Activated gamma-delta T cell treated with anti-CD3 and anti-CD28 coated beads, Interleukin-2, amount 50 U/mL, for 16 hours (primary cell): ENCODE data around the gene SUSD3.
A peak's percentile ranks its signal among the peaks of the same experiment; 100 is the strongest.
"Not testable (repeated sequence)": the region's sequence is repeated elsewhere in the genome, so short reads cannot be mapped to it uniquely, and the experiment has no call there.

Experiments used
- DNase-seq: peaks from one replicate; pipeline ENCODE4 v3.0.0-alpha.2; 2020; ENCODE audit warnings: low read depth

The SUSD3 gene

DNA sequence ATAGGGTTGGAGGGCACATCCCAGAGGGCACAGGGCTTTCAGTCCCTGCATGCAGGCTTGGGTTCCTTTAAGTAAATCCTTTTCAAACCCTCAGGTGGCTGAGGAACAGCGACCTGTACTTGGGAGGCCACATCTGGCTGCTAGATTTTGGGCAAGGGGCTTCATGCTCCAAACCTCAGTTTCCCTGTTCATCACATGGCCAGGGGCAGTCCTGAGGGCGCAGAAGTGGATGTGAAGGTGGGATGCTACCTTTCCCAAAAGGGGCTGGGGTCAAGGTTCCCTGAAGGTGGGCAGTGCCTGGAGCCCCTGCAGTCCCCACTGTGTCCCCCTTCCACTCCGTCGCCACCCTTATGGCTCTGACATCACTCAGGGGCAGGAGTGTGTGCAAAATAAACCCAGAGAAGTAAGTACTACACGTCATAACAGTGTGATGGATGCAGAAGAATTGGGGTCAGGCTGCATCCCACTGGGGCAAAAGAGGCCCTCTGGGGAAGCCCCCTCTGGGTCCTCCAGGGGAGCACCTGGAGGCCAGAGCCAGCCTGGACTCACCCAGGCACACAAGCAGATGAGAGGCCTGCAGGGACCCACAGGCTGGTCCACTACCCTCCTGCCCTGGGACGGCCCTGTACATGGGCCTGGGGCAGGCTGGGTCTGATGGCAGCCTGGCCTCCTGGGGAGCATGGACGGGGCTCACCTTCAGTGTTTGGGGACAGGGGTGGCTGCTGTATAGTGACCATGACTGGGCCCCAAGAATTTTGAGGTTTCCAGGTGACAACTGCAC lies 35.6 kb downstream of the SUSD3 start:
- DNase-seq: no peak

DNA sequence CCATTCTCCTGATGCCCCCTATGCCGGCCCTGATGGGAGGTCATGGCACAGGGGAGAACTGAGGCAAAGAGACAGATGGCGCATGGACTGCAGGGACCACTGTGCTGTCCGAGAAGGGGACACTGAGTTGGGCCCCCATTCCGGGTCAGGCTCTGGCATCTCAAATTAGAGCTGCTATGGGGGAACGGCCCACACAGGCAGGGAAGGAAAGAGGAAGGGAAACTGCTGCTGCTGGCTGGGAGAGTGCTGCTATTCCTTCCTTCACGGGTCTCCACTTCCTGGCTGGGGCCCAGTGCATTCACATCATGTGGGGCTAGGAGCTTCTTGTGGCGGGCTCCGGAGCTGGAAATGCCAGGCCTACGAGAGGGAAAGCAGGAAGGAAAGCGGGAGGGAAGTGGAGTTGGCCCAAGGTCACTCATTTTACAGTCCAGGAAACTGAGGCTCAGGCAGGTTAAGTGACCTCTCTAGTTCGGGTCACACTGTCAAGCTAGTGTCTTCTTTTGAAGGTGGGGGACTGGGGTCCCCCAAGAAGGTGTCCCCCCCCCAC lies 36.2 kb downstream of the SUSD3 start:
- DNase-seq: no peak

DNA sequence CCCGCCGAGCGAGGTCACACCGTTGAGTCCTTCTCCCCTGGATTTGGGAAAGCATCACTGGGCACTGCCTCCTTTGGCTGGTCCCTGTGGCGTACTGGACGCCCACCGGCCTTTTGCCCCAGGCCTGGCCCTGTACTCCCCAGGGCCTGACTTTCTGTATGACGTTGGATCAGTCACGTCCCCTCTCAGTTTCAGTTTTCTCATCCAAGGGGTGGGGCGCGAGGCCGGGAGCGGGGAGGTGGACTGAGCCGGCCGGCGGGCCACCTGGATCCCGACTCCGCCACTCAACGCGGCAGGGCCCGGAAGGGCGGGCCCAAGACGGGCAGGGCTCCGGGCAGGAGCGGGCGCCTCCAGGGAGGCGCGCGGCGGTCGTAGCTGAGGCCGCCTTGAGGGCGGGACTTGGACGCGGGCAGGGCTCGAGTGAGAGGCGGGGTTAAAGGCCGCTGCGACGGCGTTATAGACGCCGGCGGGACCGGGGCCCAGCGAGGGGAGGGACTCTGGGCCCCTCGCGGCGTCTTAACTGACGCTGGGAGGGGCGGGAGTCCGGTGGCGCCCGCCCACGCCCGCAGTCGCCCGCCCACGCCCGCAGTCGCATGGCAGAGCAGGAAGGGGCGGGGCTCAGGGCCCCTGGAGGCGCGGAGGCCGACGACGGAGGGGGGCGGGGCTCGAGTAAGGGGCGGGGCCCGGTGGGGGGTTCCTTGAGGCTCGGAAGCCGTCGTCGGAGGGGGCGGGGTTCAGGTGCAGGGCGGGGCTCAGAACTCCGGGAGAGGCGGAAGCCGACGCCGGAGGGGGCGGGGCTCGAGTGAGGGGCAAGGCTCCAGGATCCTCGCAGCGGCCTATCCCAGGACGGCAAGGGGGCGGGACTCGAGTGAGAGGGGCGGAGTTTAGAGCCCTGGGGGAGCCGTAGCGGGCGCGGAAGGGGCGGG lies 37.0 kb downstream of the SUSD3 start:
- DNase-seq: peak; percentile 100

- DNase-seq: no peak
These were observed 37.8 kb downstream of the SUSD3 start, which contains the start of gene CARD19 for GRCh38 chr9:93096131-93096802. TSS of gene CARD19 (plus strand) at chr9:93096217. CDS start at chr9:93096346, 129 bp downstream.

DNA sequence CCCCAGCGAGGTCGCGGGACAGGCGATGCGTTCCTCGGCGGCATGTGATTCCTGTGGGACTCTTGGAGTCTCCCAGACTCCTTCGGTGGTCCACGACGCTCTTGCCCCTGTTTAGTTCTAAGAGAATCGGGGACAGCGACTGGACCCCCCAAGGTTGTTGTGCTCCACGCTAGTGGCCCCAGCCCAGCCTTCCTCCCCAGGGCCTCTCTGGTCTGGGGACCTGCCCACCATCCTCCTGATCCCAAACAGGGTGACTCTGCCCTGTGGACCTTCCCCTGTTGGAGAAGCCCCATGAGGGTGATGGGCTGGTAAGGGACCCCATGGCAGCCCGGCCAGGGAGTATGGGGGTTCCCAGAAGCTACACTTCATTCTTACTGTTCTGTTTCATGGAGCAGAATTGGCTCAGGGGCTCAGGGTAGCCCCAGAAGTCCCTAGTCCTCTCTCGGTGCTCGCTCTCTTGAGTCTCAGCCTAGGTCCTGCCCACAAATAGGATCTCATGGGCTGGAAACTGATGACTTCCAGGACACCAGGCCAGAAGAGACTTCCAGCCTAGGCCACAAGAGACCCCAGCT lies 38.4 kb downstream of the SUSD3 start:
- no peak for DNase-seq

- no peak for DNase-seq
These were observed 39.2 kb downstream of the SUSD3 start for GRCh38 chr9:93097511-93098201.

DNA sequence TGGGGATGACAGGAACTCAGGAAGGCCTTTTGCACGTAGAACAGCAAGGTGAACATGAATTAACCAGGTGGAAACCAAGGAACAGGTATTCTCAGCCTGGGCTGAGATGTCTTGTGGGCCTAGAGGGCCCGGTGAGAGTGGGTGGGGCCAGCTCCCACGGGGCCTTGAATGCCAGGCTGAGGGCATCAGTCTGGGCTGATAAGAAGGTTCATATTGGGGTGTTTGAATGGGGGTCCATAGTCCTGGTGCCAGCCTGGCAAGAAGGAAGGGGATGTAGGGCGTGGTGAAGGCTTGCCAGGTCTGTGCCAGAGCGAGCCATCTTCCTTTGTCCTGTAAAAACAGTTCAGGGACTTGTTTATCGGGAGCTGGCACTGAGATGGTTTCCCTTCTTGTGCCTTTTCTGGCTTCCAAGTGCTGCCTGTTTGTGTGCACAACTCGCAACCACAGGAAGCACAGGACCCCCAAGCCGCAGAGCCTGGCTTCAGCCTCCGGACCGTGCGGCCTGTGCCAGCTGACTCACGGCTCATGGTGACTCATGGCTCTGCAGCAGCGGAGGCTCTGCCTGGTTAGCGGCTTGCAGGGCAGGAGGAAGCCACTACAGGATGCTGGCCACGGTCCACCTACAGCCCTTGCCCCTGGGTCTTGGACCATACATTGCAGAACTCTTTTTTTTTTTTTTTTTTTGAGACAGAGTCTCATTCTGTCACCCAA lies 39.9 kb downstream of the SUSD3 start:
- DNase-seq: peak; percentile 60

DNA sequence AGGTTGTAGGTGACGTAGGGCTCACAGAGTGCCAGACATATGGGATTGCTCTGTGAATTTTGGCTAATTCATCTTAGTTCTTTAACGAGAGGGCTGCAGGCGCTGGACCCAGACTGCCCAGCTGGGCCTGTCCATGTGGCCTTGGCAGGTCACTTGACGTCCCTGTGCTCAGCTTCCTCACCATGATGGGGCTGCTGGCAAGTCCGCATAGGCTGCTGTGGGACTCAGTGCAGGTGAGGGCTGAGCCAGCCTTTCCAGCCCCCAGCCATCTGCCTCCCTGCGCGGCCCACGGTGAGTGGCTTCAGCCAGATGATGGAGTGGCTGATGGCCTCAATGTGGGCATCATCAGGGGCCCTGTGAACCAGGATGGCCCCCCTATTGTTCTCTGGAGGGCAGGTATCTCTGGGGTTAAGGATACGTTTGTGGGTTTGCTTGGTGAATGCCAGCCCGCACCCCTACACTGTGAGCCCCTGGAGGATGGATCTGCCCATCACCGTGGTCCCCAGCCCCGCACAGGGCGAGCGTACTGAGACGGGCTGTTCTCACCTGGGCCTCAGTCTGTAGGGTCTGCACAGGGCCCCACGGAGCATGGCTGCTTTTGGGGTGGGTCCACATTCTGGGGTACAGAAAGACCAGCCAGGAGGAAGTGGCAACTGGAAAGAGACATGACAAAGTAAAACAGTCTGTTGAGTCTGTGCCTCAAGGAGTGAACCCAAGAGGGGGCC lies 41.2 kb downstream of the SUSD3 start:
- DNase-seq: no peak

GRCh38 chr9:93100276-93100636 lies 41.8 kb downstream of the SUSD3 start:
- no peak for DNase-seq

DNA sequence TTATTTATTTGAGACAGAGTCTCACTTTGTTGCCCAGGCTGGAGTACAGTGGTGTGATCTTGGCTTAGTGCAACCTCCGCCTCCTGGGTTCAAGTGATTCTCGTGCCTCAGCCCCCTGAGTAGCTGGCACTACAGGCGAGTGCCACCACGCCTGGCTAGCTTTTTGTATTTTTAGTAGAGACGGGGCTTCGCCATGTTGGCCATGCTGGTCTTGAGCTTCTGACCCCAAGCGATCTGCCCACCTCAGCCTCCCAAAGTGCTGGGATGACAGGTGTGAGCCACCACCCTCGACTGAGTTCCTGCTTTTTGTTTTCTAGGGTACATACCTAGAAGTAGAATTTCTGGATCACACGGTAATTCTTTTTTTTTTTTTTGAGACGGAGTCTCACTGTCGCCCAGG lies 42.6 kb downstream of the SUSD3 start:
- DNase-seq: not testable (repeated sequence)

DNA sequence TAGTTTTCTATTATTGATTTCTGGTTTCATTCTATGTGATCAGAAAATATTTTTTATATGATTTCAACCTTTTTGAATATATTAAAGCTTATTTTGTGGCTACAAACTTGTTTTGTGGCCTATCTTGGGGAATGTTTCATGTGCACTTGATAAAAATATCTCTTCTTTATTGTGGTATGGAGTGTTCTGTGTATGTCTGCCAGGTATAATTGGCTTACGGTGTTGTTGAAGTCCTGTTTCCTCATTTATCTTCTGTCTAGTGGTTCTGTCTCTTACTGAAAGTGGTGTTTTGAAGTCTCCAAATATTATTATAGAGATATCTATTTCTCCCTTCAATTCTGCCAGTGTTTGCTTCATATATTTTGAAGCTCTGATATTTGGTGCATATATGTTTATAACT lies 47.1 kb downstream of the SUSD3 start:
- no peak for DNase-seq

DNA sequence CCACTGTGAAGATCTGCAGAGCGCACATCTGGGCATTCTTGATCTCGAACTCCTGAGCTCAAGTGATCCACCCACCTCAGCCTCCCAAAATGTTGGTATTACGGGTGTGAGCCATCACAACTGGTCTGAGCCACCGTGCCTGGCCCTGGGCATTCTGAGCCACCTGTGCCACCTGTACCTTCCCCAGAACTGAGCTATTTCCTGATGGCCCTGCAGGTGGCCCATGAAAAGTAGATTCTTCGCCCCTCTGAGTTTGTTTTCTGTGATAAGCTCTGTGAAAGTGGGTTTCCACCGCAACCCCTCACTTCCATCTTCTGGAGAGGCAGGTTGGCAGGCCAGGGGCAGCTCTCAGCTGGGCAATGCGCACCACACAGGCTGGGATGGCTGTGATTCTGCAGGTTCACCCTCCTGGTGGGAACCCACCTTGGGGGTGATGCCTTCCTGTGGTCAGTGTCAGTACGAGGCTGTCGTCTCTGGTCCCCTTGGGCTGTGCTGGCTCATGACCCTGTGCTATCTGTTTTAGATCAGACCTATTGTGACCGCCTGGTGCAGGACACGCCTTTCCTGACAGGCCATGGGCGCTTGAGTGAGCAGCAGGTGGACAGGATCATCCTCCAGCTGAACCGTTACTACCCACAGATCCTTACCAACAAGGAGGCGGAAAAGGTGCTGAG lies 48.8 kb downstream of the SUSD3 start:
- DNase-seq: no peak

GRCh38 chr9:93107825-93108161 lies 49.3 kb downstream of the SUSD3 start:
- DNase-seq: no peak

GRCh38 chr9:93108291-93109041 lies 50.0 kb downstream of the SUSD3 start:
- DNase-seq: no peak

DNA sequence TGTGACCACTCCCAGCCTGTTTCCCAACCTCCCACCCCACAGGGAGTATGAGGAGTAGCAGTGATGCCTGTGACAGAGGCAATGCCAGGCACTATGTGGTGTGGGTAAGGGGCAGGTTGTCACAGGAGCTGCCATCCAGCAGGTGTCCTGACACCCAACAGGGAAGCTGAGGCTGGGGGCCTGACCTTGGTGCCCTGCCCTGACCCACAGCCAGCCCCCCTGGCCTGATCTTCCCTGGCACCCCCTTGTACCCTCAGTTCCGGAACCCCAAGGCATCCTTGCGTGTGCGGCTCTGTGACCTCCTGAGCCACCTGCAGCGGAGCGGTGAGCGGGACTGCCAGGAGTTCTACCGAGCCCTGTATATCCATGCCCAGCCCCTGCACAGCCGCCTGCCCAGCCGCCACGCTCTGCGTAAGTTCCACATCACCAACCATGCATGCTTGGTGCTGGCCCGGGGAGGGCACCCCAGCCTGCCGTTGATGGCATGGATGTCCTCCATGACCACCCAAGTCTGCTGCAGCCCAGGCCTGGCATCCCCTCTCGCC lies 51.9 kb downstream of the SUSD3 start:
- no peak for DNase-seq

GRCh38 chr9:93111001-93111370 lies 52.5 kb downstream of the SUSD3 start:
- no peak for DNase-seq

DNA sequence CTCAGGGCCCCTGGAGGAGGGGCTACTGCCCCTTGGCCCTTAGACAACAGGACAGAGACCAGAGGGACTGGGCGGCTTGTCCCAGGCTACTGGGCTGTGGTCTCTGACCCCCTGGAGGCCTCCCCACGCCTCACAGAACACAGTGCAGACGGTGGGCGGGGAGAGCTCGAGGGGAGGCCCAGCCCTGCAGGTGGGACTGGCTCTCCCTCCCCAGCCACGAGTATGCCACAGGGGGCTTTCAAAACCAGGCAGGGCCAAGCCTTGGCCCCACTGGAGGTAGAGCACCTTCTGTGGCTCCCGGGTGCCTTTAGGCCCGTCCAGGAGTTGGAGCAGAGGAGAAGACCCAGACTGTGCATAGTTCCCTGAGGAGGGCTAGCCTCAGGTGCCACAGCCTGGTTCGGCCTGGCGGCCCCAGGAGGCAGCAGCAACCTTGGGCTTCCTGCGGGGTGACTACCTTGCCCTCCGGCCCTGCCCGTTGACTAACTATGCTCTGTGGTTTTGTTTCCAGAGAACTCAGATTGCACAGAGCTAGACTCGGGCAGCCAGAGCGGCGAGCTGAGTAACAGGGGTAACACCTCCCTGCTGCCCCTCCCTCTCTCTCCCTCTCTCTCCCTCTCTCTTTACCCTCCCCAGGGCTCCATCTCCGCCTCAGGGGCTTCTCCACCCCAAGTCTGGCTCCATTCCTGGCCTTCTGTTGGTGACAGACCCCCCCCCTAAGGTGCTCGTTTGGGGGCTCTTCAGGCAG lies 53.0 kb downstream of the SUSD3 start:
- DNase-seq: no peak
